Eye (tissue), 1 donor: ENCODE data around the gene FZD1.
"Not testable (repeated sequence)": the region's sequence is repeated elsewhere in the genome, so short reads cannot be mapped to it uniquely, and the experiment has no call there.

ENCODE experiments used
- DNase-seq: peaks from one replicate; pipeline ENCODE4 v3.0.0-alpha.2; 2015

Gene FZD1

DNA sequence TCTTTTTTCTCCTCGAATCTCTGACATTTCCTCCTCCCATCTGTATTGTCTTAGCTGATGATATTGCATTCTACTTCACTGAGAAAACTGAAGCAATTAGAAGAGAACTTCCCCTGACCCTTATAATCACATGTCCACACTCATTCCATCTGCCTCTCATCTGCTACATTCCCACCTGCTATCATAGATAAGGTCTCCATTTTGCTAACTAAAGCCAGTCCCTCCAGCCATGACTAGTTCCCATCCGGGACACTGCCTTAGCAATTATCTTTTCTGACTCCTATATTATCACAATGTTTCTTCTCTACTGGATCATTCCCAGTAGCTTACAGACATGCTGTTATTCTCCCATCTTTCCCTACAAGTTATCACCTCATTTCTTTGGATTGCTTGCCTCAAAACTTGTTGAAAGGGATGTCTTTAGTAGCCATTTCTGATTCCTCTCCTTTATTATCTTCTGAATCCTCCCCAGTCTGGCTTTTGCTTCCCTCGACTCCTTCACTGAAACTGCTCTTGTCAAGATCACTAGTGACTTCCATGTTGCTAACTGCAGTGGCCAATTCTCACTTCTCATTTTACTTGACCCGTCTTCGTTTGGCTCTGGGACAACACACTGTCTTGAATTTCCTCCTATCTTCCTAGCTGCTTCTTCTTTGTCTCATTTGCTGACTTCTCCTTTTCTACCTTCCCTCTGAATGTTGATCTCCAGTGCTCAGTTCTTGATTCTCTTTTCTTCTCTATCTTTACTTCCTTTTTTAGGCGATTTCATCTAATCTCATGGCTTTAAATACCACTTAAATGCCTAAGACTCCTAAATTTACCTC lies 35.9 kb downstream of the FZD1 start:
- DNase-seq = peak; percentile 51

DNA sequence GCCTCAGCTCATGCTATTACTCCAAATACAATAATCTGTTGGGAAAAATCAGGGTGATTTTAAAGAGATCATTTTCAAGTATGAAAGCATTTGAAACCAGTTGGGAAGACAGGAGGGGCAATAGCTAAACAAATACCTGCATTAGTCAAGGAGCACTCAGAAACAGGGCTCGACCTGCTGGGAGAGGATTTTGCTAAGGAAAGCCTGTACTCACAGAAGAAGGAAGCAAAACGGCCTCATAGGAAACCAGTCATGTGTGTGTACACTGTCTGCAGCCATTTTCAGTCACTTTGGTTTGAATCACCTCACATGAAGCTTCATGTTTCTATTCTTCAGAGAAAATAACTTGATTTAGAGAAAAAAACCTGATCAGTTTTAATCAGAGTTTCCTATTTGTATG lies 38.6 kb downstream of the FZD1 start:
- no peak for DNase-seq

DNA sequence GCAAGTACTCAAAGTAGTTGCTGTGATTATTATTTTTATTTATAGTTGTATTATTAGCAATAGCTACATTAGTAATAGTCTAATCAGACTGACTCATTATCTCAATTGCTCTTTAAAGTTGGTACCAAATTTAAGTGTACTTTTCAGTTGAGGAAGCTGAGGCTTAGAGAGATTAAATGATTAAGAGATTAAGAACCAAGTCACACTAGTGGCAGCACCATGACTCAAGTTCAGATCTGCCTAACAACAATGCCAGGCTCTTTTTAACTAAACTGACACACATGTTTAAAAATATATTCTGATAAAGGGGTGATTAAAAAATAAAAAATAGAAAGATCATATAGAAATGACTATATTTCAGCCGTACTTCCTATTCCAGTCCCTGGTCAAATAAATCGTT lies 42.0 kb downstream of the FZD1 start:
- no peak for DNase-seq

DNA sequence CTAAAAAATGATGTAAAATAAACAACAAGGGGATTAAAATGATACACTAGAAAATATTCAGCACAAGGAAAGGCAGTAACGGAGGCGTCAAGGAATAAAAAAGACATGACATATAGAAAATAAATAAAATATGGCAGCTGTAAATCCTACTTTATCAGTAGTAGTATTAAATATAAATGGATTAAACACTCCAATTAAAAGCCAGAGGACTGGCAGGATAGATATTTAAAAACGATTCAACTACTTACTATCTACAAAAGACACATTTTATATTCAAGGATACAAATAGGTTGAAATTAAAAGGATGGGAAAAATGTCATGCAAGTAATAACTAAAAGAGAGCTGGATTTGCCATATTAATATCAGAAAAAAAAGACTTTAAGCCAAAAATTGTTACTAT lies 43.2 kb downstream of the FZD1 start:
- DNase-seq = no peak

DNA sequence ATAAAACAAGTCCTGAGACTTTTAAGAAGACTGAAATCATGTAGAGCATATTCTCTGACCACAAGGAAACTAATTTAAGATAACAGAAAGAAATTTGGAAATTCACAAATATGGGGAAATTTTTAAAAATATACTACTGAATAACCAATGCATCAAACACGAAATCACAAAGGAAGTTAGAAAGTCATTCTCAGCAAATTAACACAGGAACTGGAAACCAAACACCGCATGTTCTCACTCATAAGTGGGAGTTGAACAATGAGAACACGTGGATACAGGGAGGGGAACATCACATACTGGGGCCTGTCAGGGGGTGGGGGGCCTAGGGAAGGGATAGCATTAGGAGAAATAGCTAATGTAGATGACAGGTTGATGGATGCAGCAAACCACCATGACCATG lies 44.0 kb downstream of the FZD1 start:
- not testable (repeated sequence) for DNase-seq

DNA sequence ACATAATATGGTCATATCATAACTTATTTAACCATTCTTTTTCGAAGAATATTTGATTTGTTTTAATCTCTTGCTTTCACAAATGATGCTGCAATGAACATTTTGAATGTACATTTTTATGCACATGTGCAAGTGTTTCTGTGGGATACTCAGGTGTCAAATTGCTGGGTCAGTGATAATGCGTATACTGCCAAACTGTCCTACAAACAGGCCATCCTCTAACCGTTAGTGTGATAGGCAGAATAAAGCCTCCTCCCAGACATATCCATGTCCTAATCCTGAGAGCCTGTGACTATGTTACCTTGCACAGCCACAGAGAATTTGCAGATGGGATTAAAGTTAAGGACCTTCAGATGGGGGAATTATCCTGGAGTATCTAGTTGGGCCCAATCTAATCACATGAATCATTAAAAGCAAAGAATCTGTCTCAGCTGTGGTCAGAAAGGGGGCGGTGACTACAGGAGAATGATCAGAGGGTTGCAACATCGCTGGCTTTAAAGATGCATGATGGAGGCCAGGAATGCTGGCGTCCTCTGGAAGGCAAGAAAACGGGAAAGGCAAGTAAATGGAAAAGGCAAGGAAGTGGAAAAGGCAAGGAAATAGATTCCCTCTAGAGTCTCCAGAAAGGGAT lies 46.7 kb downstream of the FZD1 start:
- DNase-seq = no peak

DNA sequence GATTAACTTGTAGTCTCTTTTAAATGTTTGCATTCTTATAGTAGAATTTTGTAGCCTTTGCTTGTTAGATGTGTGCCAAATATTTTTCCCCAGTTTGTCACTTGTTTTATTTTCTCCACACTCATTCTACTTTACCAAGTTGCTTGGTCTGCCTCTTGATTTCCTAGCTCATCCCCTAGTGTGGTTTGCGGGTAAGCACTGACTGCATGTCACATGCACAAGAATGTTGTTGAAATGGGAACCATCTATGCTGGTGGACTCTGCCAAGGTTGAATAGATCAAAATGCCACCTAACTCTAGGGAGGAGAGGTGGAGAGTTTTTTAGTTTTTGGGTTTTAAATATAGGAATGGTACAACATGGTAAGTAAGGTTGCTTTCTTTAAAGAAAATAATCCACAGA lies 47.6 kb downstream of the FZD1 start:
- no peak for DNase-seq

DNA sequence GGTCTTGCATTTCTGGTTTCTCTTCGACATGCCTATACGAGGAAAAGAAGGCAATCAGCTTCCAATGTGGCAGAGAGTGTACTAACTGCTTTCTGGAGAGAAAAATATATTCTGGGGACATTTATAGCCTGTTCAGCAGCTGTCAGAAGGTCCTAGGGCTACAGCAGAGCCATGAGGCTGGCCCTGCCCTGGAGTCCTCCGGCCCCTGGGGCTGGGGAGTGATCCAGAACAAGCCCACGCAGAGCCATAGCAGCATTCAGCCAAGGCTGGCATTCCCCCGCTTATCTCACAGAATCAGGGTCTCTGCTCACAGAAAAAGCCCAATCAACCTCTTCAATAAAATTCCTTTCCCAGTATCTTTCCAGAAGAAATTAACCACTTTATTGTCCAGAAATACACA lies 48.9 kb downstream of the FZD1 start:
- no peak for DNase-seq

DNA sequence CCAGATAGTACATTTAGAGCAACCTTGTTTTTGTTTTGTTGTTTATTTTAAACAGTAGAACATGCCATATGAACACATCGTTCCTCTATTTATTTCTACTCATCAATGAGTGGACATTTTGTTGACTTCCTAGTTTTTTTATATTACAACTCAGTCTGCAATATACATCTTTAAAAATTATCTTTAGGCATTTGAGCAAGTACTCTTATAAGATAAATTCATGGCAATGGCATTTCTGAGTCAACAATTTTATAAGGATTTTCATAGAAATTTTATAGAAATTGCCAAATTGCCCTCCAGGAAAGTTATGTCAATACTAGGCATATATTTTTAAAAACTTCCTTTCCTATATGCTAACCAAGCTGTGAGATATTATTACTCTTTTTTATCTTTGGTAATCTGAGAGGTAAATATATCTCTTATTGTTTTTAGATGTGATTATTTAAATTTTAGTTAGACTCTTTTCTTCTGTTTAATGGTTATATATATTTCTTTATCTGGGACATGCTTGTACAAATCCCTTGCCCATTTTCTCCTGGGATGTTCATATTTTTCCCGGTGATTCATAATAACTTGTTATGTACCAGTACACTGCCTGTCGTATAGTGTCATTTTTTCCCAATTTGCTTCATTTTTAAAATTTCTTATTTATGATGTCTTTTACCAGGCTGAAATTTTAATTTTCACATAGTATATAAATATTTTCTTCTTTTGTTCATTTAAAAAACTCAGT lies 50.5 kb downstream of the FZD1 start:
- no peak for DNase-seq

DNA sequence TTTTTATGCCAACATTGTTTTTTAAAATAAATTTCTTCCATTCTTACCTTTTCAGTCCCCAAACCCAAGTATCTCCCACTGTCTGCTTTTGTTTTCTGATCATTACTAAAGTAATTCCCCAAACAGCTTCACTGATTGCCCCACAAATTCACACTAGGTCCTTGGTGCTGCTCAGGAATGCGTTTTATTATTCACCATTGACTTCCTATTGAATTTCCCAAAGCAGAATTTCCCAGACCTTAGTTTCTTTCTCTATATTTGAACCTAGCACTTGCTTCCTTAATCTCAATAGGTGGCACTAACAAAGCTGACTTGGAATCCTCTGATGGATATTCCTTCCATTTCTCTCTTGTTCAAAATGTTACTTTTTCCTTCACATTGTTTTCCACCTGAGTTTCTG lies 52.2 kb downstream of the FZD1 start:
- DNase-seq = no peak

DNA sequence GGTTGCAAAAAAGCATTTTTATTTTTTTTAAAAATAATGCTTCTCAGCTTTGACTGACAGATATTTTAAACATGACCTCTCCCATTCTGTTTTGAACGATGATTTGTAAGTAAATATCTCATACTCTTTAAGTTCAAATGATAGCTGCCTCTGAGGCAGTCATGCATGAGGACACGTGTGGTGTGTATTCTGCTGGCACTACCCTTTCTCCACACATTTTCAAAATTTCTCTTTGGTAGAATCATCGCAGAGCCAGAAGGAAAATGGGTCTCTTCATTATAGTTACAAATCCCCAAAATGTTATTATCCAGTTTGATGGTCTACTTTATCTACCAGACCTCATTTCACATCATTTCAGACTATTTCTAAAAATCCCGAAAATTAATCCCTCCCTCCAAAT lies 55.1 kb downstream of the FZD1 start:
- DNase-seq = no peak

DNA sequence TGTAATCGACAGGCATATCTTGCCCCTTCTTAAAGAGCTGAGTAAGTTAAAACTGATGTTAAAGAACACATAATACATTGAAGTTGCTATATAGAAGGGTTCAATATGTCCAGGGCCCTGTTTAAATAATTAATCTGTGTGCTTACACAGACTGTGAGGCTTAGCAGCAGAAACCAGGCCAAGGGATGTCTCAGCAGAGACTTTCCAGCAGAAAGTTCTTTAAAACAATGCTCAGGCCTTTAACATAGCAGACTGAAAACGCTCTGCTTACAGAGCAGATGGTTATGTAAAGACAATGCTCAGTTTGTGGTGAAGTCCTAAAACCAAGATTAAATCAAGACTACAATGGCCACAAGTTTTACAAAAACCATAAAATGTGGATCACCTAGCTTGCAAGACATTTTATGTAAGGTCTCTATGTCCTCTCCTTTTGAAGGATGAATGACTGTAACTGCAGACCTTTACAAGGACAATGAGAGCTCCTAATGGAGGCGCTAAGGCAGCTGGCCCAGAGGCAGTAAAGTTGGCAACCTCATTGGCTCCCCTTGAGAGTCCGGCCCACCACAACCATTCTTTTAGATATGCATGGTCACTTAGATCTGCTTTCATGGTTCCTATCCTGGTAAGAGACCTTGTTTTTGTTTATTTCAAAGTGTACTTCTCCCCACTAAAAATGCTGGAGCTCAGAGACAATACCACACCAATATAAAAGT lies 56.3 kb downstream of the FZD1 start:
- DNase-seq = no peak
